ENCODE data around the gene ZNF215. TPM values are rescaled to one million over a fixed set of nuclear protein-coding genes. Genes with fewer than 3 reads are reported as not detected.
"Not testable (repeated sequence)": the region's sequence is repeated elsewhere in the genome, so short reads cannot be mapped to it uniquely, and the experiment has no call there.

The ZNF215 gene
- total RNA-seq, 4 donors from 2014 or later: 0.36 to 2.8 (median 0.51) TPM; not detected in 1

DNA sequence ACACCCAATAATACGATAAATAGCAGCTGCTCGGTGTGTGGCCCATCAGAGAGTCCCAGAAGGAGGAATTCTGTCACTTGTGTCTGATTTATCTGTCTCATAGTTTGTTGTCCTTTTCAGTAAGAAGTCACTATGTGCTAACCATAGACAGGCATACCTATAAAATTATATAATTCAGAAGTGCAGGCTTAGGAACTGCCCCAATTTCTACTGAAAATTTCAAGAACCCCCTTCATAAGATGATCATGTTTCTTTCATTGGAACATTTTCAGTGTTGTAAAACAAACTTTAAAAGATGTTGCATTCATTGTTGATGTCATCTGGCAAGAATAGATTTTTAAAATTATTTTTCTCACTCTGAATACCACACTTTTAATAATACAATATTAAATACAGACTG lies 33.8 kb upstream of the ZNF215 start, which contains the start of gene OR2D2:
Gene OR2D2, minus strand, starts transcription at position 101 of the 400 bp plus-strand sequence. Its CDS starts 0 bp downstream, at position 101.
- intact Hi-C loops (cut with DNase I; ENCODE audit: low total_unique reads): no loop called here
- no peak within 1 kb of the TSS for H3K4me3 ChIP-seq (ENCODE audit: low read depth, poor library complexity, severe bottlenecking)
- TF ChIP-seq, protein P1, sequence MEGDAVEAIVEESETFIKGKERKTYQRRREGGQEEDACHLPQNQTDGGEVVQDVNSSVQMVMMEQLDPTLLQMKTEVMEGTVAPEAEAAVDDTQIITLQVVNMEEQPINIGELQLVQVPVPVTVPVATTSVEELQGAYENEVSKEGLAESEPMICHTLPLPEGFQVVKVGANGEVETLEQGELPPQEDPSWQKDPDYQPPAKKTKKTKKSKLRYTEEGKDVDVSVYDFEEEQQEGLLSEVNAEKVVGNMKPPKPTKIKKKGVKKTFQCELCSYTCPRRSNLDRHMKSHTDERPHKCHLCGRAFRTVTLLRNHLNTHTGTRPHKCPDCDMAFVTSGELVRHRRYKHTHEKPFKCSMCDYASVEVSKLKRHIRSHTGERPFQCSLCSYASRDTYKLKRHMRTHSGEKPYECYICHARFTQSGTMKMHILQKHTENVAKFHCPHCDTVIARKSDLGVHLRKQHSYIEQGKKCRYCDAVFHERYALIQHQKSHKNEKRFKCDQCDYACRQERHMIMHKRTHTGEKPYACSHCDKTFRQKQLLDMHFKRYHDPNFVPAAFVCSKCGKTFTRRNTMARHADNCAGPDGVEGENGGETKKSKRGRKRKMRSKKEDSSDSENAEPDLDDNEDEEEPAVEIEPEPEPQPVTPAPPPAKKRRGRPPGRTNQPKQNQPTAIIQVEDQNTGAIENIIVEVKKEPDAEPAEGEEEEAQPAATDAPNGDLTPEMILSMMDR (IDR thresholded peaks at IDR 0.05): no peak
- no peak for TF ChIP-seq POLR2A (IDR thresholded peaks at IDR 0.05)
- no peak for DNase-seq (ENCODE audit: low spot score in 2 of 2)
- WGBS, 2 donors: 76 to 93% methylated on average over 2 of the region's 2 CpGs

GRCh38 chr11:6894097-6894496 lies 32.1 kb upstream of the ZNF215 start:
- intact Hi-C loops (cut with DNase I; ENCODE audit: low total_unique reads): no loop called here
- H3K4me3 ChIP-seq (ENCODE audit: low read depth, poor library complexity, severe bottlenecking): no peak overlapping the region
- no peak for DNase-seq (ENCODE audit: low spot score in 2 of 2)
- TF ChIP-seq, protein P1 (IDR thresholded peaks at IDR 0.05): no peak
- no peak for TF ChIP-seq POLR2A (IDR thresholded peaks at IDR 0.05)

DNA sequence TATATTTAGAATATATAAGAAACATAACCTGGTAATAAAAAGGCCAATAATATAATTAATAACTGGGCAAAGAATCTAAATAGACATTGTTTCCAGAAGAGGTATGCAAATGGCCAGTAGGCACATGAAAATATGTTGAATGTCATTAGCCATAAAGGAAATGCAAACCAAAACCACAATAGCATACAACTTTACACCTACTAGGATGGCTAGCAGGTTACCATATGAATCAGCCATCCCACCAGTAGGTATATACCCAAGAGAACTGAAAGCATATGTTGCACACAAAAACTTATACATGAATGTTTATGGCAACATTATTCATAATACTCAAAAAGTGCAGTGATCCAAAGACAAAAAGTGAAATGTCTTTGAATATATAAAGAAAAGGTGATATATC lies 31.2 kb upstream of the ZNF215 start:
- TF ChIP-seq, protein P1 (IDR thresholded peaks at IDR 0.05): no peak
- TF ChIP-seq POLR2A (IDR thresholded peaks at IDR 0.05): no peak
- H3K4me3 ChIP-seq (ENCODE audit: low read depth, poor library complexity, severe bottlenecking): no peak overlapping the region
- intact Hi-C loops (cut with DNase I; ENCODE audit: low total_unique reads): no loop called here
- DNase-seq (ENCODE audit: low spot score in 2 of 2): no peak

DNA sequence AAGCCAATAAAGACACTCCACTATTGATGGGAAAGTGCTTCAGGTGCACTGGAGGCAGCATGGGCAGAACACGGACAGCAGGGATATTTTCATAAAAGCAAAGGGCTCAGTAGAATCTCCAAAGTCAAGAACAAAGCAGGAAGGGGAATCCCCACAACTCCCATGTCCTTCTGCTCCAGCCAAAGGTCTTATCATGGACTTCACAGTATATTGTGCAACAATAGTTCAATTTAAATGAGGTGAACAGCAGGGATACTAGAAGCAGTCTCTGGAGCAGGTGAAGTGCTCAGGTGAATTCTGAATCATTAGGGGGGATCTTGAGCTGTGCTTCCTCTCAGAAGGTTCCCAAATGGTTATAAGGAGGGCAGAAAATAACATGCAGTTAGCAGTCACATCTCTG lies 27.3 kb upstream of the ZNF215 start:
- TF ChIP-seq POLR2A (IDR thresholded peaks at IDR 0.05): no peak
- TF ChIP-seq, protein P1 (IDR thresholded peaks at IDR 0.05): no peak
- WGBS, 2 donors: 60 to 61% methylated on average over 1 of the region's 1 CpG
- intact Hi-C loops (cut with DNase I; ENCODE audit: low total_unique reads): no loop called here
- no peak for DNase-seq (ENCODE audit: low spot score in 2 of 2)
- no peak overlapping the region for H3K4me3 ChIP-seq (ENCODE audit: low read depth, poor library complexity, severe bottlenecking)

DNA sequence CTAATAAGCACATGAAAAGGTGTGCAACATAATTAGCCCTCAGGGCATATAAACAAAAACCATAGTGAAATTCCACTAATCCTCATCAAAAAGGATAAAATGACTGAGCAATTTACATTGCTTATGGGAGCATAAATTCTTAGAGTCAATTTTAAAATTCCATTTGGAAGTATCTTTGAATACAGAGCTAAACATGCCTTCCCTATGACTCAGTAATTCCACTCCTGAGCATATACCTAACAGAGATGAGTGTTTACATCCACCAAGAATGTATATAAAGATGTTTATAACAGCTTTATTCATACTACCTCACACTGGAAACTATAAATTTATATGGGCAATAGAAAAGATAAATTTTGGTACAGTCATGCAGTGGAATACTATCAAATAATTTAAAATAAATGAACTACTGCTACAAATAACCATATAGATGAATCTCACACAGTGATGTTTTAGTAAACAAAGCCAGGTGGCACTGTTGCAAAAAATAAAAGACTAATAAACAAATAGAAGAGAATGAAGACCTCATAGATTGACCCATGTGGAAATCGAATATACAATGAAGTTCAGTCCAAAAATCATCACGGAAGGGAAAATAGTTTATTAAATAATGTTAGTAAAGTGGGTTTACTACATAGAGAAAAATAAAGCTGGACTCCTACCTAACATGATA lies 25.8 kb upstream of the ZNF215 start:
- intact Hi-C loops (cut with DNase I; ENCODE audit: low total_unique reads): no loop called here
- no peak for DNase-seq (ENCODE audit: low spot score in 2 of 2)
- TF ChIP-seq POLR2A (IDR thresholded peaks at IDR 0.05): no peak
- TF ChIP-seq, protein P1 (IDR thresholded peaks at IDR 0.05): no peak
- WGBS, 2 donors: 69 to 72% methylated on average over 2 of the region's 2 CpGs
- no peak overlapping the region for H3K4me3 ChIP-seq (ENCODE audit: low read depth, poor library complexity, severe bottlenecking)

DNA sequence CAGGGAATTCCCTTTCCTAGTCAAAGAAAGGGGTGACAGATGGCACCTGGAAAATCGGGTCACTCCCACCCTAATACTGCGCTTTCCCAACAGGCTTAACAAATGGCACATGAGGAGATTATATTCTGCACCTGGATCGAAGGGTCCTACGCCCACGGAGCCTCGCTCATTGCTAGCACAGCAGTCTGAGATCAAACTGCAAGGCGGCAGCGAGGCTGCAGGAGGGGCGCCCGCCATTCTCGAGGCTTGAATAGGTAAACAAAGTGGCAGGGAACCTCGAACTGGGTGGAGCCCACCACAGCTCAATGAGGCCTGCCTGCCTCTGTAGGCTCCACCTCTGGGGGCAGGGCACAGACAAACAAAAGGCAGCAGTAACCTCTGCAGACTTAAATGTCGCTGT lies 21.4 kb upstream of the ZNF215 start:
- whole genome bisulfite sequencing, 2 donors: 81 to 89% methylated on average over 13 of the region's 13 CpGs
- intact Hi-C loops (cut with DNase I; ENCODE audit: low total_unique reads); DNase-seq (ENCODE audit: low spot score in 2 of 2); H3K4me3 ChIP-seq (ENCODE audit: low read depth, poor library complexity, severe bottlenecking): not testable (repeated sequence)

Data from lower leg skin (tissue), 4 donors.